Liver (tissue), 9 donors: Measurements from ENCODE around the gene ENTPD8. TPM values are rescaled to one million over a fixed set of nuclear protein-coding genes. Genes with fewer than 3 reads are reported as not detected.
"Not testable (repeated sequence)": the region's sequence is repeated elsewhere in the genome, so short reads cannot be mapped to it uniquely, and the experiment has no call there.

ENCODE experiments used
- DNase-seq: peaks from one replicate; pipeline ENCODE4 v3.0.0-alpha.2; 2017; ENCODE audit warnings: low spot score
- H3K27ac ChIP-seq, 2 donors: one replicate each; pipeline ENCODE4 v1.7.0; 2013; ENCODE audit warnings: inconsistent platforms in 2 of 2, low read length in 2 of 2, control low read depth in 1 of 2, low read depth in 1 of 2, mild to moderate bottlenecking in 1 of 2
- H3K27me3 ChIP-seq, 4 donors: one replicate each; pipeline versions ENCODE4 v1.6.1 to v1.7.0; 2013; ENCODE audit warnings: low read length in 3 of 4, inconsistent platforms in 1 of 4, mild to moderate bottlenecking in 1 of 4, moderate library complexity in 1 of 4; ENCODE audit not compliant: control insufficient read depth in 4 of 4, insufficient read depth in 4 of 4
- H3K36me3 ChIP-seq, 4 donors: one replicate each; pipeline versions ENCODE4 v1.6.1 to v1.7.0; 2013; ENCODE audit warnings: low read length in 3 of 4, mild to moderate bottlenecking in 3 of 4, low read depth in 1 of 4, moderate library complexity in 1 of 4; ENCODE audit not compliant: control insufficient read depth in 4 of 4, insufficient read depth in 3 of 4
- H3K4me1 ChIP-seq, 4 donors: one replicate each; pipeline versions ENCODE4 v1.6.1 to v1.7.0; 2013; ENCODE audit warnings: low read length in 3 of 4, mild to moderate bottlenecking in 3 of 4, moderate library complexity in 1 of 4; ENCODE audit not compliant: control insufficient read depth in 4 of 4, insufficient read depth in 4 of 4
- H3K4me3 ChIP-seq, 3 donors: one replicate each; pipeline versions ENCODE4 v1.6.1 to v1.7.0; 2013; ENCODE audit warnings: low read length in 3 of 3, control low read depth in 1 of 3, low read depth in 1 of 3, mild to moderate bottlenecking in 1 of 3
- H3K9ac ChIP-seq, 2 donors: one replicate each; pipeline ENCODE4 v1.7.0; 2013; ENCODE audit warnings: low read length in 2 of 2, mild to moderate bottlenecking in 2 of 2, moderate library complexity in 2 of 2, control low read depth in 1 of 2, low read depth in 1 of 2
- H3K9me3 ChIP-seq, 4 donors: one replicate each; pipeline versions ENCODE4 v1.6.1 to v1.7.0; 2013; ENCODE audit warnings: low read length in 3 of 4; ENCODE audit not compliant: control insufficient read depth in 4 of 4
- ATF3 ChIP-seq: IDR thresholded peaks from 2 replicates; pipeline ENCODE4 v1.6.1; 2016; ENCODE audit warnings: antibody characterized with exemption
- CTCF ChIP-seq: fragments of 150-350 bp; IDR thresholded peaks from 2 replicates; pipeline ENCODE4 v1.5.1; 2017; ENCODE audit warnings: improper control_type of control experiment, low read depth, low read length; ENCODE audit not compliant: missing input control
- FOXA1 ChIP-seq: IDR thresholded peaks from 2 replicates; pipeline ENCODE4 v1.6.1; 2016; ENCODE audit warnings: antibody characterized with exemption
- FOXA2 ChIP-seq: IDR thresholded peaks from 2 replicates; pipeline ENCODE4 v1.6.1; 2016; ENCODE audit warnings: antibody characterized with exemption
- GABPA ChIP-seq, 2 donors: IDR thresholded peaks in 1 of 2; conservative IDR thresholded peaks in 1 of 2; 2 replicates each; pipeline ENCODE4 v1.6.1; 2016; ENCODE audit warnings: antibody characterized with exemption in 2 of 2, mild to moderate bottlenecking in 1 of 2, moderate library complexity in 1 of 2
- HNF4A ChIP-seq, 2 donors: conservative IDR thresholded peaks; 2 replicates each; pipeline ENCODE4 v1.6.1; 2016; ENCODE audit warnings: antibody characterized with exemption in 2 of 2, mild to moderate bottlenecking in 2 of 2
- JUND ChIP-seq, 2 donors: IDR thresholded peaks; 2 replicates each; pipeline ENCODE4 v1.6.1; 2016; ENCODE audit warnings: antibody characterized with exemption in 2 of 2
- MAX ChIP-seq: IDR thresholded peaks from 2 replicates; pipeline ENCODE4 v1.6.1; 2016; ENCODE audit warnings: antibody characterized with exemption
- NR2F2 ChIP-seq: IDR thresholded peaks from 2 replicates; pipeline ENCODE4 v1.6.1; 2016; ENCODE audit warnings: antibody characterized with exemption
- RAD21 ChIP-seq, 2 donors: IDR thresholded peaks; 2 replicates each; pipeline ENCODE4 v1.6.1; 2016; ENCODE audit warnings: antibody characterized with exemption in 2 of 2, mild to moderate bottlenecking in 2 of 2
- REST ChIP-seq: IDR thresholded peaks from 2 replicates; pipeline ENCODE4 v1.6.1; 2016; ENCODE audit warnings: antibody characterized with exemption, mild to moderate bottlenecking
- RXRA ChIP-seq, 2 donors: IDR thresholded peaks; 2 replicates each; pipeline ENCODE4 v1.6.1; 2017 to 2018; ENCODE audit warnings: antibody characterized with exemption in 2 of 2, mild to moderate bottlenecking in 1 of 2
- SP1 ChIP-seq: IDR thresholded peaks from 2 replicates; pipeline ENCODE4 v1.6.1; 2018; ENCODE audit warnings: antibody characterized with exemption, mild to moderate bottlenecking
- TAF1 ChIP-seq: conservative IDR thresholded peaks from 2 replicates; pipeline ENCODE4 v1.6.1; 2016; ENCODE audit warnings: antibody characterized with exemption, mild to moderate bottlenecking
- ZBTB33 ChIP-seq: IDR thresholded peaks from 2 replicates; pipeline ENCODE4 v1.6.1; 2016; ENCODE audit warnings: antibody characterized with exemption
- WGBS: extraction: QIAGEN DNeasy Blood & Tissue Kit; methylation state at CpG from one replicate; pipeline ENCODE4 v1.1.7; 2013; 5-methylcytosine and 5-hydroxymethylcytosine counted together
- polyA plus RNA-seq, 2 donors: library from polyadenylated mRNA; stranded (reverse) in 1 of 2; unstranded in 1 of 2; fragments of 200-250 nt in 1 of 2; fragments of >200 nt in 1 of 2; fragmentation: Nextera tagmentation in 1 of 2; extraction: Ambion mirVana in 1 of 2; gene quantifications; one replicate each; pipeline versions ENCODE4 v1.2.1 to v1.2.3, GENCODE V29; 2013 to 2015
- total RNA-seq, 2 donors: library from RNA; depleted of rRNA; stranded (reverse); fragments of >200 nt; gene quantifications; one replicate each; pipeline ENCODE4 v1.2.3, GENCODE V29; 2014
- donor health status: healthy.
- donor health status: healthy.
- donor health status: healthy.
- donor health status: healthy.
- donor health status: healthy.

Gene ENTPD8
- total and polyA plus RNA-seq, 4 donors: 1.6 to 6.2 (median 4.9) TPM

GRCh38 chr9:137467896-137468295 is 26.7 kb upstream of the ENTPD8 start:
- no peaks in the 10 kb centered on the region for H3K4me1 ChIP-seq
- H3K9ac ChIP-seq: no peak overlapping the region
- 98% methylated on average over 7 of the region's 7 CpGs for WGBS
- H3K9me3 ChIP-seq: no peaks in the 10 kb centered on the region
- no peak for TF ChIP-seq ATF3
- TF ChIP-seq REST: no peak
- no peak for TF ChIP-seq SP1
- TF ChIP-seq FOXA2: no peak
- no peak for TF ChIP-seq FOXA1
- TF ChIP-seq RXRA (IDR thresholded peaks at IDR 0.05): no peak
- TF ChIP-seq HNF4A (conservative IDR thresholded peaks at IDR 0.05): no peak
- H3K27me3 ChIP-seq: no peaks in the 10 kb centered on the region
- H3K27ac ChIP-seq: no peak overlapping the region
- peaks cover 0 to 4% (median 0%) of the 10 kb centered on the region in 4 donors for H3K36me3 ChIP-seq
- no peak overlapping the region for H3K4me3 ChIP-seq
- no peak for DNase-seq

GRCh38 chr9:137467161-137467581 is 26.0 kb upstream of the ENTPD8 start:
- no peak overlapping the region for H3K9ac ChIP-seq
- no peak overlapping the region for H3K27ac ChIP-seq
- H3K4me1 ChIP-seq: no peaks in the 10 kb centered on the region
- no peak overlapping the region for H3K4me3 ChIP-seq
- H3K9me3 ChIP-seq: no peaks in the 10 kb centered on the region
- peaks cover 0 to 6% (median 0%) of the 10 kb centered on the region in 4 donors for H3K36me3 ChIP-seq
- DNase-seq: no peak
- no peaks in the 10 kb centered on the region for H3K27me3 ChIP-seq
- TF ChIP-seq HNF4A (conservative IDR thresholded peaks at IDR 0.05) (no peak), FOXA2 (no peak), SP1 (no peak), TAF1 (no peak), ZBTB33 (no peak), GABPA (IDR thresholded peaks at IDR 0.05 in 1 of 2, conservative IDR thresholded peaks at IDR 0.05 in 1 of 2) (no peak), REST (no peak), RAD21 (IDR thresholded peaks at IDR 0.05) (no peak), CTCF (no peak), NR2F2 (no peak), JUND (IDR thresholded peaks at IDR 0.05) (no peak), MAX (no peak)
- 96% methylated on average over 16 of the region's 16 CpGs for WGBS

- H3K27ac ChIP-seq, DNase-seq, H3K9ac ChIP-seq, H3K27me3 ChIP-seq, H3K4me1 ChIP-seq, H3K4me3 ChIP-seq, H3K36me3 ChIP-seq, H3K9me3 ChIP-seq: not testable (repeated sequence)
- WGBS: 95% methylated on average over 35 of the region's 35 CpGs
Observed at GRCh38 chr9:137466389-137467085, 25.4 kb upstream of the ENTPD8 start.
